Measurements from ENCODE around the gene CORO2B. TPM values are rescaled to one million over a fixed set of nuclear protein-coding genes. Genes with fewer than 3 reads are reported as not detected.

The CORO2B gene, protein sequence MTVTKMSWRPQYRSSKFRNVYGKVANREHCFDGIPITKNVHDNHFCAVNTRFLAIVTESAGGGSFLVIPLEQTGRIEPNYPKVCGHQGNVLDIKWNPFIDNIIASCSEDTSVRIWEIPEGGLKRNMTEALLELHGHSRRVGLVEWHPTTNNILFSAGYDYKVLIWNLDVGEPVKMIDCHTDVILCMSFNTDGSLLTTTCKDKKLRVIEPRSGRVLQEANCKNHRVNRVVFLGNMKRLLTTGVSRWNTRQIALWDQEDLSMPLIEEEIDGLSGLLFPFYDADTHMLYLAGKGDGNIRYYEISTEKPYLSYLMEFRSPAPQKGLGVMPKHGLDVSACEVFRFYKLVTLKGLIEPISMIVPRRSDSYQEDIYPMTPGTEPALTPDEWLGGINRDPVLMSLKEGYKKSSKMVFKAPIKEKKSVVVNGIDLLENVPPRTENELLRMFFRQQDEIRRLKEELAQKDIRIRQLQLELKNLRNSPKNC
- total RNA-seq: 1 to 10 TPM; 3.1 to 9.6 (median 8.6) TPM

GRCh38 chr15:68578980-68579935 lies at the start of gene CORO2B:
CORO2B (plus strand) TSS chr15:68578993; CDS start chr15:68579263, 270 bp downstream.
- Histone ChIP-seq H3K27me3 (no peaks in the 10 kb centered on the region), H3K36me3 (no peaks in the 10 kb centered on the region), H3K4me3 (replicated peaks in 1 of 3) (peak within 1 kb of the TSS; percentile 27 to 58 (median 27)), H3K27ac (peak within 1 kb of the TSS; percentile 58 to 83 (median 61)), H3K9me3 (no peaks in the 10 kb centered on the region), H3K4me1 (peaks cover 12 to 24% of the 10 kb centered on the region in 2 donors)
- peak; percentile 82 to 87 for DNase-seq
- intact Hi-C loops (cut with DNase I): loop anchor here (5.0 kb wide), 1 partner anchor 93 kb away; no protein-coding TSS in a partner anchor
- 3 to 7% methylated on average over 6 to 43 of the region's 95 CpGs for WGBS, 2 donors
- TF ChIP-seq, protein P1, sequence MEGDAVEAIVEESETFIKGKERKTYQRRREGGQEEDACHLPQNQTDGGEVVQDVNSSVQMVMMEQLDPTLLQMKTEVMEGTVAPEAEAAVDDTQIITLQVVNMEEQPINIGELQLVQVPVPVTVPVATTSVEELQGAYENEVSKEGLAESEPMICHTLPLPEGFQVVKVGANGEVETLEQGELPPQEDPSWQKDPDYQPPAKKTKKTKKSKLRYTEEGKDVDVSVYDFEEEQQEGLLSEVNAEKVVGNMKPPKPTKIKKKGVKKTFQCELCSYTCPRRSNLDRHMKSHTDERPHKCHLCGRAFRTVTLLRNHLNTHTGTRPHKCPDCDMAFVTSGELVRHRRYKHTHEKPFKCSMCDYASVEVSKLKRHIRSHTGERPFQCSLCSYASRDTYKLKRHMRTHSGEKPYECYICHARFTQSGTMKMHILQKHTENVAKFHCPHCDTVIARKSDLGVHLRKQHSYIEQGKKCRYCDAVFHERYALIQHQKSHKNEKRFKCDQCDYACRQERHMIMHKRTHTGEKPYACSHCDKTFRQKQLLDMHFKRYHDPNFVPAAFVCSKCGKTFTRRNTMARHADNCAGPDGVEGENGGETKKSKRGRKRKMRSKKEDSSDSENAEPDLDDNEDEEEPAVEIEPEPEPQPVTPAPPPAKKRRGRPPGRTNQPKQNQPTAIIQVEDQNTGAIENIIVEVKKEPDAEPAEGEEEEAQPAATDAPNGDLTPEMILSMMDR (IDR thresholded peaks at IDR 0.05): no peak
- TF ChIP-seq POLR2A (IDR thresholded peaks at IDR 0.05): no peak

DNA sequence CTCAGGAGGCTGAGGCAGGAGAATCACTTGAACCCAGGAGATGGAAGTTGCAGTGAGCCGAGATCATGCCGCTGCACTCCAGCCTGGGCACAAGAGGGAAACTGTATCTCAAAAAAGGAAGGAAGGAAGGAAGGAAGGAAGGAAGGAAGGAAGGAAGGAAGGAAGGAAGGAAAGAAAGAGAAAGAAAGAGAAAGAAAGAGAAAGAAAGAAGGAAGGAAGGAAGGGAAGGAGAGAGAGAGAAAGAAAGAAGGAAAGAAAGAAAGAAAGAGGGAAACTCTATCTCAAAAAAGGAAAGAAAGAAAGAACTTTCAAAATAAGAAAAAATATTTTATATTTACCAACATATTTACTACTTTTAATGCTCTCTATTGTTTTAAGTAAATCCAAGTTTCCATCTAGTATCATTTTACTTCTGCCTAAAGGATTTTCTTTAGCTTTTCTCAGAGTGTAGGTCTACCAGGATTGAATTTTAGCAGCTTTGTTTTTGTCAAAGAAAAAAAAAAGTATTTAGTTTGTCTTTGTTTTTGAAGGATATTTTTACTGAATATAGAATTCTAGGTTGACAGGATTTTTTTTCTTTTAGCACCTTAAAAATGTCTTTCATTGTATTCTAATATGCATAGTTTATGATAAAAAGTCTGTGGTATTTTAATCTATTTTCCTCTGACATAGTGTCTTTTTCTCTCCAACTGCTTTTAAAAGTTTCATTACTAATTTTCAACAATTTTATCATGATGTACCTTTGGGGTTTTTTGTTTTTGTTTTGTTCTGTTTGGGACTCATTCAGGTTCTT lies 47.2 kb upstream of the CORO2B start:
- WGBS, 2 donors: 92 to 96% methylated on average over 2 of the region's 2 CpGs

DNA sequence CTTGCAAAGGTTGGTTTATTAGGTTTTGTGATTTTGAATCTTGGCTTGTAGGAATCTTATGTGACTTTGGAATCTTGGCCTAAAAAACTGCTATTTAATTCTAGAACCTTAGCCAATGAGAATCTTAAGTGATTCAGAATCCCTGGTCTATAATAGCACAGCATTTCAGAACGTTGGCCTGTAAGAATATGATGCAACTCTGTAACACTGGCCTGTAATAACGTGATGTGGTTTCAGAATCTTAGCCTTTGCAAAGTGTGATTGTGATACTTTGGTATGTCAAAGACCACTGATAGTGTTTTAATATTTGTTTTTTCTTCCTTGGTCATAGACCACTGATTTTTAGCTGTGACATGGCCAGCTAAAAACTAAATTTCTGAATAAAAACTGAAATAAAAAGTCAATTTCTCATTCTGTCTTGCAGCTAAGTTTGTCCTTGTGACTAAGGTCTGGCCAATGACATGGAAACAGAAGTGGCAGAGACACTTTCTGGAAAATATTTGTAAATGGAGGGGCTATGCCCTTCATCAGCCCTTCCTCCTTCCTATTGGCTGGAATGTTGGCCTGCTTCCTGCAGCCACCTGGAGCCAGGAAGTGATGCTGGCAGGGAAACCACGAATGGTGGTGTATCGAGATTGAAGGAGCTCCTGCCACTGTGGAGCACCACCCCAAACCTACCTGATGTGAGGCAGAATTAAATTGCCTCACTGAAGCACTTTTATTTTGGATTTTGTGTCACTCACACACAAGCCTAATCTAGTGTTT lies 42.3 kb upstream of the CORO2B start:
- H3K4me3 ChIP-seq (replicated peaks in 1 of 3): no peak overlapping the region
- no peak overlapping the region for H3K27ac ChIP-seq
- no peaks in the 10 kb centered on the region for H3K36me3 ChIP-seq
- no peaks in the 10 kb centered on the region for H3K27me3 ChIP-seq
- H3K4me1 ChIP-seq: no peaks in the 10 kb centered on the region
- TF ChIP-seq POLR2A (IDR thresholded peaks at IDR 0.05): no peak
- TF ChIP-seq, protein P1 (IDR thresholded peaks at IDR 0.05): no peak
- H3K9me3 ChIP-seq: no peaks in the 10 kb centered on the region
- WGBS, 2 donors: 71 to 74% methylated on average over 4 of the region's 4 CpGs
- intact Hi-C loops (cut with DNase I): no loop called here
- no peak for DNase-seq

More for the DNA sequence above, 47.2 kb upstream of the CORO2B start:
- intact Hi-C loops (cut with DNase I): no loop called here
- Histone ChIP-seq H3K27ac (no peak overlapping the region), H3K27me3 (no peaks in the 10 kb centered on the region), H3K36me3 (no peaks in the 10 kb centered on the region), H3K4me1 (no peaks in the 10 kb centered on the region), H3K4me3 (replicated peaks in 1 of 3) (no peak overlapping the region), H3K9me3 (no peaks in the 10 kb centered on the region)
- TF ChIP-seq POLR2A (IDR thresholded peaks at IDR 0.05): no peak
- TF ChIP-seq, protein P1 (IDR thresholded peaks at IDR 0.05): no peak
- DNase-seq: no peak

DNA sequence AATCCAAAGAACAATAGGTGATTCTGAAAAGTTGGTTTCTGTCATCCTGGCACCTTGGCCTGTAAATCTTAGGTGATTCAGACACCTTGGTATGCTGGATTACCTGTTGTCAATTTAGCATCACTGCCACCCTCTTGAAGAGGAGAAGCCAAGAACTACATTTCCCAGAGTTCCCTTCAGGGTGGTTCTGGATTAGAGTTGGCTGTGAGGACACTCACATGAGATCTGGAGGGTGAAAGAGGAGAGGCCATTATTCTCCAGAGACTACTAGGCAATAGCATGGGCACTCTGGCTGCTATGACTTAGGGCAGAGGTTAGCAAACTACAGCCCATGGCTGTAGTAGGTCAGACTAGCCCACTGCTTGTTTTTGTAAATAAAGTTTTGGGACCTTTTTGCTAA lies 41.7 kb upstream of the CORO2B start:
- Histone ChIP-seq H3K4me1 (no peaks in the 10 kb centered on the region), H3K4me3 (replicated peaks in 1 of 3) (no peak overlapping the region), H3K27ac (no peak overlapping the region), H3K9me3 (no peaks in the 10 kb centered on the region), H3K27me3 (no peaks in the 10 kb centered on the region), H3K36me3 (no peaks in the 10 kb centered on the region)
- TF ChIP-seq POLR2A (IDR thresholded peaks at IDR 0.05): no peak
- TF ChIP-seq, protein P1 (IDR thresholded peaks at IDR 0.05): no peak
- intact Hi-C loops (cut with DNase I): no loop called here
- no peak for DNase-seq

Measured in thyroid gland (tissue), 4 donors.